GM12891 (cell line): ENCODE data around the gene C17orf107.

Experiments
- POLR2AphosphoS5 ChIP-seq: IDR thresholded peaks from 2 replicates; pipeline ENCODE4 v1.6.1; 2011; ENCODE audit warnings: low read depth, low read length, control low read depth
- POU2F2 ChIP-seq: IDR thresholded peaks from 2 replicates; pipeline ENCODE4 v1.6.1; 2011; ENCODE audit warnings: low read depth, mild to moderate bottlenecking, control low read depth, low read length, moderate library complexity
- TAF1 ChIP-seq: IDR thresholded peaks from 2 replicates; pipeline ENCODE4 v1.6.1; 2011; ENCODE audit warnings: low read depth, low read length, control low read depth

DNA sequence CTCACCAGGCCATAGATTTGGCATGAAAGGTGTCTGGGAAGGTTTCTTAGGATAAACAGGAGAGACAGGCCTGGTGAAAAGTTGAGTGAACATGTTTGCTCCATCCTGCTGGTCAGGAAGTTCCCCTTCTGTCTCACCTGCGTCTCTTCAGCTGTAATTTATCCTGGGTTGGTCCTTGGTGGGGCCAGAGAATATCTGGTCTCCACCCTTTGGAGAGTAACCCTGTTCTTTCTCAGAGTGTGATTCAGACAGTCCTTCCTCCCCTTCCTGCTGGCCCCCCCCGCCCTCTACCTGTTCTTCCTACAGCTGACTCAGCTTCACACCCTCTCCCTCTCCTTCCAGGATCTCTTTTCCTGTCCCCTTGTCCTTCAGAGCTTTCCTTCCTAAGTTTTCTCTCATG lies 49.1 kb upstream of the C17orf107 start:
- TF ChIP-seq TAF1, result no peak
- TF ChIP-seq POU2F2, result no peak
- TF ChIP-seq POLR2AphosphoS5, result no peak
